A673 (cell line): ENCODE measurements around the gene CFAP99. TPM values are rescaled to one million over a fixed set of nuclear protein-coding genes. Genes with fewer than 3 reads are reported as not detected.
"Not testable (repeated sequence)": the region's sequence is repeated elsewhere in the genome, so short reads cannot be mapped to it uniquely, and the experiment has no call there.

ENCODE experiments used
- BruUV-seq: library from RNA; stranded (reverse); fragments of 400-500 nt; replicated peaks from 2 replicates; lab custom pipeline; 2021; lab: Mats Ljungman, UMichigan
- CTCF ChIA-PET: fragments of 300-600 bp; sonication (Branson Sonifier 250); formaldehyde crosslinking; loops from one replicate; lab custom pipeline; 2022; ENCODE audit warnings: antibody characterized with exemption; lab: Charles Lee
- POLR2A ChIA-PET: fragments of 300-600 bp; sonication (Branson Sonifier 250); formaldehyde crosslinking; loops from one replicate; lab custom pipeline; 2022; ENCODE audit warnings: antibody characterized with exemption; ENCODE audit not compliant: low non-redundant PET; lab: Charles Lee
- DNase-seq: peaks from one replicate; pipeline ENCODE4 v3.0.0-alpha.2; 2015; ENCODE audit warnings: low spot score
- H3K27ac ChIP-seq: fragments of 200-600 bp; sonication (generic); 2 replicates; pipeline ENCODE4 v1.5.1; 2016; ENCODE audit warnings: mixed run types, low read depth, mild to moderate bottlenecking, mixed read lengths, antibody characterized with exemption, low read length; ENCODE audit not compliant: poor library complexity, severe bottlenecking
- H3K27me3 ChIP-seq: fragments of 200-600 bp; sonication (generic); replicated peaks from 2 replicates; pipeline ENCODE4 v1.6.1; 2017; ENCODE audit warnings: mixed run types, low read depth, mild to moderate bottlenecking, mixed read lengths, antibody characterized with exemption, low read length; ENCODE audit not compliant: insufficient read depth, poor library complexity
- H3K36me3 ChIP-seq: fragments of 200-600 bp; sonication (generic); 2 replicates; pipeline ENCODE4 v1.6.1; 2016; ENCODE audit warnings: mixed run types, mild to moderate bottlenecking, mixed read lengths, antibody characterized with exemption, low read length; ENCODE audit not compliant: insufficient read depth, poor library complexity, severe bottlenecking
- H3K4me1 ChIP-seq: fragments of 200-600 bp; sonication (generic); 2 replicates; pipeline ENCODE4 v1.6.1; 2017; ENCODE audit warnings: mixed run types, mild to moderate bottlenecking, mixed read lengths, antibody characterized with exemption, low read length; ENCODE audit not compliant: insufficient read depth, poor library complexity, severe bottlenecking
- H3K4me3 ChIP-seq: fragments of 200-600 bp; sonication (generic); 2 replicates; pipeline ENCODE4 v1.5.1; 2016; ENCODE audit warnings: low read depth, mixed run types, mild to moderate bottlenecking, mixed read lengths, low read length; ENCODE audit not compliant: poor library complexity, severe bottlenecking
- H3K9me3 ChIP-seq: fragments of 200-600 bp; sonication (generic); 2 replicates; pipeline ENCODE4 v1.6.1; 2016; ENCODE audit warnings: mixed run types, low read depth, mild to moderate bottlenecking, mixed read lengths, antibody characterized with exemption, low read length; ENCODE audit not compliant: poor library complexity, severe bottlenecking
- EZH2 ChIP-seq: fragments of 200-600 bp; sonication (generic); IDR thresholded peaks from 2 replicates; pipeline ENCODE4 v1.6.1; 2017; ENCODE audit warnings: borderline replicate concordance, low read depth, mild to moderate bottlenecking, mixed read lengths, antibody characterized with exemption, low read length; ENCODE audit not compliant: poor library complexity, severe bottlenecking
- intact Hi-C: fragments of 100-400 bp; cut with micrococcal nuclease; formaldehyde crosslinking; loops from one replicate; pipeline ENCODE4 v1.10.0; 2022; ENCODE audit not compliant: unreplicated experiment
- total RNA-seq: library from RNA; stranded (reverse); gene quantifications from 2 replicates; pipeline ENCODE4 v1.2.3, GENCODE V29; 2021
- TF ChIP-seq, protein P1 (sequence below): fragments of 300-800, 200-600 bp; sonication (generic); conservative IDR thresholded peaks from 2 replicates; pipeline ENCODE4 v1.5.1; 2017; ENCODE audit warnings: low read depth, mild to moderate bottlenecking, antibody characterized with exemption, low read length, moderate library complexity, mixed read lengths

CFAP99 gene
- total RNA-seq, 1 experiment from 2014 or later, result not detected

DNA sequence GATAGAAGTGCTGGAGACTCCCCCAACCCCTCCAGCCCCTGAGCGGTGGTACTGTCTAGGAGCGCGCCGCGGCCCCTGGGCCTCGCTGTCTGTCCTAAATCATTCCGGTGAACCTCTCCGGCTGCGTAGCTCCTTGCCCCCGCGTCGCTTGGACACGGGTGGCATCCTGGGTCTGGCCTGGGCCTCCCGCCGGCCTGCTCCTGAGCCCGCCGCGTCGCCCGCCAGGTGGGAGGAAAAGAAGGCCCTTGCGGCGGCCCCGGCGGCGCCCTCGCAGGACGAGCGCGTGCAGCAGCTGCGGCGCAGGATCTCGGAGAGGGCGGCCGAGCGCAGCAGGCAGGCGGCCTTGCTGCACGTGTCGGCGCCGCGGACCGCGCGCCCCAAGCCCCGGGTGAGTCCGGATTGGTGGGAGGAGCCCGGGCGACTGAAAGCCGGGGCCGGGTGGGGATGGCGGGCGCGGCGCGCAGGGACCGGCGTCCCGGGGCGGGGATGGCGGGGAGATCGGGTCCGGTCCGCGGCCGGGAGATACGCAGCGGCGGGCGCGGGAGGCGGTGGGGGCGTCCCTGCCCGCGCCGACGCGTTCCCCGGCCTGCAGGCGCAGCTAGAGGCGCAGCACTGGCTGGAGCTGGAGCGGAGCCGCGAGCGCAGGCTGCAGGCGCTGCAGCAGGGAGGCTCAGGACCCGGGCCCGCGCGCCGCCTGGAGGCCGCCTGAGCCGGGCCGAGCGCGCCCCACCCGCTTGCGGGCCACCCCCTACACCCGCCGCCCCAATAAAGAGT is 43.6 kb downstream of the CFAP99 start:
- no peaks in the 10 kb centered on the region for H3K36me3 ChIP-seq
- H3K4me3 ChIP-seq, result peak overlapping the region; percentile 55
- BruUV-seq, result no TSS peak
- H3K27me3 ChIP-seq, result no peaks in the 10 kb centered on the region
- TF ChIP-seq, protein P1, sequence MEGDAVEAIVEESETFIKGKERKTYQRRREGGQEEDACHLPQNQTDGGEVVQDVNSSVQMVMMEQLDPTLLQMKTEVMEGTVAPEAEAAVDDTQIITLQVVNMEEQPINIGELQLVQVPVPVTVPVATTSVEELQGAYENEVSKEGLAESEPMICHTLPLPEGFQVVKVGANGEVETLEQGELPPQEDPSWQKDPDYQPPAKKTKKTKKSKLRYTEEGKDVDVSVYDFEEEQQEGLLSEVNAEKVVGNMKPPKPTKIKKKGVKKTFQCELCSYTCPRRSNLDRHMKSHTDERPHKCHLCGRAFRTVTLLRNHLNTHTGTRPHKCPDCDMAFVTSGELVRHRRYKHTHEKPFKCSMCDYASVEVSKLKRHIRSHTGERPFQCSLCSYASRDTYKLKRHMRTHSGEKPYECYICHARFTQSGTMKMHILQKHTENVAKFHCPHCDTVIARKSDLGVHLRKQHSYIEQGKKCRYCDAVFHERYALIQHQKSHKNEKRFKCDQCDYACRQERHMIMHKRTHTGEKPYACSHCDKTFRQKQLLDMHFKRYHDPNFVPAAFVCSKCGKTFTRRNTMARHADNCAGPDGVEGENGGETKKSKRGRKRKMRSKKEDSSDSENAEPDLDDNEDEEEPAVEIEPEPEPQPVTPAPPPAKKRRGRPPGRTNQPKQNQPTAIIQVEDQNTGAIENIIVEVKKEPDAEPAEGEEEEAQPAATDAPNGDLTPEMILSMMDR, result peak; percentile 43; the same call in 1 of the 2 replicates
- TF ChIP-seq EZH2, result no peak
- intact Hi-C loops, result no loop called here
- CTCF ChIA-PET, result no interaction called here
- POLR2A ChIA-PET, result no interaction called here
- H3K4me1 ChIP-seq, result no peaks in the 10 kb centered on the region
- H3K27ac ChIP-seq, result no peak overlapping the region
- peak; percentile 81 for DNase-seq
- H3K9me3 ChIP-seq, result no peaks in the 10 kb centered on the region

DNA sequence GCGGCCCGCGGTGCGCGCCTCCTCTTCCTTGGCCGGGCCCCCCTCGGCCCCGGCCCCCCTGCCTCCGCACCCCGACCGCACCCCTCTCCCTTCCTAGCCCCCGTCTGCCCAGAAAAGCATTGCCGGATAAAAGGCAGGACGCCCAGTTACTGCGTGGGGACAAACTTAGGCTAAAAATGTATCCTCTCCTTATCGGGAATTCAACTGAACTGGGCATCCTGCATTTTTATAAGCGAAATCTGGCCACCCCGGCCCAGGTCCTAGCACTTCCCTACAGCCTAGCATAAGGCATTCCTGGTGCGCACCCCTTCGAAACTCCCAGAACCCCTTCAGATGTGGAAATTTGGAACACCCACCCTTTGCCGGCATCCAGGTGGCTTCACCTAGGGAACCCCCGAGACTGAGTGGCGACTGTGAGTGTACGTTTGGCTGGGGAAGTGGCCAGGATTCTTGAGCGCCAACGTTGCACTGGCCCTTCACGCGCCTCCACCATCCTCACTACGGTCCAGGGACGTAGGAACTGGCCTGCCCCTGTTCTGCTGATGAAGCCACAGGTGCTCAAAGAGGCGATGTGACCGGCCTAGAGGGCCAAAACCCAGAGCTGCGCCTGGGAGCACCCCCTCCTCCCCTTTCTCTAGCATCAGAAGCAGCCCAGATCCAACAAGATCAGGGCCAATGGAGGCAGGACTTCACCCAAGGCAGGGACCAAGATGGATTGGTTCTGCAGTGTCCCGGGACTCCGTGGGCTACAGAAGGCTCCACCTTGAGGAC is 44.4 kb downstream of the CFAP99 start:
- no TSS peak for BruUV-seq
- Histone ChIP-seq H3K4me1 (no peaks in the 10 kb centered on the region), H3K27ac (no peak overlapping the region), H3K27me3 (no peaks in the 10 kb centered on the region), H3K36me3 (no peaks in the 10 kb centered on the region), H3K9me3 (no peaks in the 10 kb centered on the region), H3K4me3 (peak overlapping the region; percentile 55)
- POLR2A ChIA-PET, result no interaction called here
- no peak for DNase-seq
- intact Hi-C loops, result no loop called here
- CTCF ChIA-PET, result no interaction called here
- TF ChIP-seq EZH2, result no peak
- TF ChIP-seq, protein P1, result no peak

DNA sequence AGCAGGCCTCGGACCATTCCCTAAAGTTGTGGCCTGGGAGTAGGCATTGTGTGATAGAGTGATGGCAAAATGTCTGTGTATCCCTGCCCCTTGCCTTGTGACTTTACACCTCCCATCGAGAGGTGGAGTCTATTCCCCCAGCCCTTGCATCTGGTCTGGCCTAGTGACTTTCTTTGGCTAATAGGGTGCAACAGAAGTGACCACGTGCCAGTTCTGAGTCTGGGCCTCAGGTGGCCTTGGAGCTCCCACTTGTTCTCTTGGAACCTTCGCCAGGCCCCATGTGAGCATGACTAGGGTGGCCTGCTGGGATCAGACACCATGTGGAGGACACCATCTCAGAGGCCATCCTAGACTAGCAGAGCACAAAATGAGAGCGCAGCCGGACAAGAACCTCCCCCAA is 46.3 kb downstream of the CFAP99 start:
- H3K27ac ChIP-seq, result no peak overlapping the region
- no peaks in the 10 kb centered on the region for H3K4me1 ChIP-seq
- BruUV-seq, result no TSS peak
- H3K4me3 ChIP-seq, result no peak overlapping the region
- CTCF ChIA-PET, result no interaction called here
- no peak for DNase-seq
- H3K27me3 ChIP-seq, result no peaks in the 10 kb centered on the region
- H3K36me3 ChIP-seq, result no peaks in the 10 kb centered on the region
- TF ChIP-seq EZH2, result no peak
- TF ChIP-seq, protein P1, result no peak
- intact Hi-C loops, result no loop called here
- H3K9me3 ChIP-seq, result no peaks in the 10 kb centered on the region
- POLR2A ChIA-PET, result no interaction called here

DNA sequence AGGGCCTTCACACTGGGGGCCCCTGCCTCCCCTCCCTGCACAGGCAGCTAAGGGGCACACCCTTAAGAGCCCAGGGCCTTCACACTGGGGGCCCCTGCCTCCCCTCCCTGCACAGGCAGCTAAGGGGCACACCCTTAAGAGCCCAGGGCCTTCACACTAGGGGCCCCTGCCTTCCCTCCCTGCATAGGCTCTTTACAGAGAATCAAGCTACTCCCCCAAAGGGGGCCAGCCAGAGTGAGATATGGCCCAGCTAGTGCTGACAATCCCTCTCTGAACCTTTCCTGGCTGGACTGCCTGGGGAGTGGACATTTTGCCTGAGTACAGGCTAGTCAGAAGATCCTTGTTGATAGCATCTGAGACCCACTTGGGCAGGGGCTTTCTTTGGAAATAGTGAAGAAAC is 46.8 kb downstream of the CFAP99 start:
- CTCF ChIA-PET, result interaction anchor here (0.6 kb wide), 1 partner anchor 538 kb away, joined by 6 read pairs; no protein-coding TSS in a partner anchor
- intact Hi-C loops, H3K9me3 ChIP-seq, BruUV-seq, POLR2A ChIA-PET, H3K27ac ChIP-seq, DNase-seq, H3K36me3 ChIP-seq, H3K27me3 ChIP-seq, H3K4me3 ChIP-seq, H3K4me1 ChIP-seq: not testable (repeated sequence)
